HG02852 (cell line): Measurements from ENCODE around the gene C5orf15.

Experiments used
- ATAC-seq: cut with Tn5 transposase; IDR thresholded peaks from one replicate; pipeline ENCODE4 v1.9.1; 2021; ENCODE audit warnings: mild to moderate bottlenecking, moderate library complexity; ENCODE audit not compliant: unreplicated experiment

Gene C5orf15

DNA sequence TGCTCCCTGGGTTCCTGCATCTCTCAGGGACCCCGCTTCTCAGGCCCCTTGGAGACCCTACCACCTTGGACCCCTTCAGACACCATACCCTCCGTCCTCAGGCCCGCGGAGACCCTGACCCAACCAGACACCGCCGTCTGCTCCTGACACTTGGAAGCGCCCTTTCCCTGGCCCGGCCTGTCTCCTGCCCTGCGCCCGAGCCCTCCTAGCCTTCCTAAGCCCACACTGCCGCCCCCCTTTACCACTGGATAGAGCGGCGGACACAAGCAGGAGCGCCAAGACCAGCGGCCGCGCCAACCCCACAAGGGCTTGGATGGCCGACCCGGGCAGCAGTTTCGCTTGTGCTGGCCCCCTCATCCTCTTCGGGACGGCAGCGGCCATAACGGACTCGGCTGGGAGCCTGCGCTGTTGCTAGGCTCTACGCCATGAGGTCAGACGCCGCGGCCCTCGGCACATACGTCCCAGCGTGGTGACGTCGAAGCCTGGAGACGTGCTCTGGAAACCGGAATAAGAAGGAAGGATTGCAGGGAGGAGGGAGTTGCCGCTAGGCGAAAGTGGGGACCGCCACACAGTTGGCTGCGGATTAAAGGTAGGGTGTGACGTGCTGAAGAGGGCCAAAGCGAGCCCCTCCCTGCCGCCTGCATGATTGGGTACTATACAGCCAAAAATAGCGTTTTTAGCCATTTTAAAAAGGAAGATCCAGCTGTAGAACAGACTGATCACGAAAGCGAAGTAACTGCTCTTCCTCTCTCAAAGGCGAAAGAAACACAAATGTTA is at the start of gene C5orf15:
C5orf15 (minus strand) TSS at position 422 of the 777 bp plus-strand sequence; CDS start at position 381, 41 bp downstream.
- ATAC-seq: peak; percentile 95

DNA sequence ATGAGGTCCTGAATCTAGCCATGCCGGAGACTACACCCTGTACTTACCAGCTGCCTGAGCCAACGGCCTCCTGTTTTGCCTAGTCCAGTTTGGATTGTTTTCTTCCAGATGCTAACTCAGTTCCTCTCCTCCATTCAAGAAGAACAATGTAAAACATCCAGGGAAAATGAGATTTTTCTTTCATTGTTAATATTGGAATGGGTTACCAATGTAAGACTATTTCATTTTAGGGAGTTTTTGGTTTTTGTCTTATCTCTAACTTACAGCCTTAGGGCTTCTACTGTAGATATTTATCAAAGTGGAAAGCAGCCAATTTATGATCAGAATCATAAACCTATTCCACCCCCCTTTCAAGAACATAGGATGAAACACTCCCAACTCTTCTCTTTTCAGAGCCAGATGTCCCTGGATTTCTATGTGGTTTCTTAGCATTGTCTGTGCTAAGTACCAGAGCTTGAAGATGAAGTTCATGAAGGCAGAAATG is 39.9 kb upstream of the C5orf15 start:
- ATAC-seq: no peak

GRCh38 chr5:134007581-134008265 is 39.3 kb upstream of the C5orf15 start:
- ATAC-seq: no peak

- ATAC-seq: no peak
Measured at GRCh38 chr5:134006115-134006514, 37.7 kb upstream of the C5orf15 start.

DNA sequence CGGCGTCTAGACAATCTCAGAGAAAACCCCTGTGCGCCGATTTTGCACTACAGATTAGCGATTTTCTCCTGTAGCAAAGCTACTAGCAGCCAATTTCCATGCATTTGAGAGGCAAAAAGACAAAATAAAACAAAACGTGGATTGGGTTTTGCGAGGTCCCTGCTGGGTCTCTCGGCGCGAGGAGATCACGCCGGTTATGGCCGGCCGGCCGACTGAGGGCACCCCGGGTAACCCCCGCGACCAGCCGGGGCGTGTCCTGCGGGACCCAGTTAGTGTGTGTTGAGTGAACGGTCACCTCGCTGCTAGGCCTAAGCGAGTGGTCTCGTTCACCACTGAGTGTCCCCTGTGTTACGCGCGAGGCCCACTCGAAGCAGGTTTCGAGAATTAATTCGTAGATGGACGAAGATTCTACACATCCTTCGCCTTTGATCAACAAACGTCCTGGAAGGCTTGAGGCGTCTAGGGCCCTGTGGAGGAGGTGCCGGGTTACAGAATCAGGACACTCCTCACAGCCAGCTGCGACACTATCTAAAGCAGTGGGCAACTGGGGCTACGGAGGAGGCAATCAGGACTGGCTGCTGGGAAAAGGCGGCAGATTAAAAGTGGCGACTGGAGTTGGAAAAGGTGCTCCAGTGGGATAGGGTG is 37.1 kb upstream of the C5orf15 start:
- no peak for ATAC-seq

DNA sequence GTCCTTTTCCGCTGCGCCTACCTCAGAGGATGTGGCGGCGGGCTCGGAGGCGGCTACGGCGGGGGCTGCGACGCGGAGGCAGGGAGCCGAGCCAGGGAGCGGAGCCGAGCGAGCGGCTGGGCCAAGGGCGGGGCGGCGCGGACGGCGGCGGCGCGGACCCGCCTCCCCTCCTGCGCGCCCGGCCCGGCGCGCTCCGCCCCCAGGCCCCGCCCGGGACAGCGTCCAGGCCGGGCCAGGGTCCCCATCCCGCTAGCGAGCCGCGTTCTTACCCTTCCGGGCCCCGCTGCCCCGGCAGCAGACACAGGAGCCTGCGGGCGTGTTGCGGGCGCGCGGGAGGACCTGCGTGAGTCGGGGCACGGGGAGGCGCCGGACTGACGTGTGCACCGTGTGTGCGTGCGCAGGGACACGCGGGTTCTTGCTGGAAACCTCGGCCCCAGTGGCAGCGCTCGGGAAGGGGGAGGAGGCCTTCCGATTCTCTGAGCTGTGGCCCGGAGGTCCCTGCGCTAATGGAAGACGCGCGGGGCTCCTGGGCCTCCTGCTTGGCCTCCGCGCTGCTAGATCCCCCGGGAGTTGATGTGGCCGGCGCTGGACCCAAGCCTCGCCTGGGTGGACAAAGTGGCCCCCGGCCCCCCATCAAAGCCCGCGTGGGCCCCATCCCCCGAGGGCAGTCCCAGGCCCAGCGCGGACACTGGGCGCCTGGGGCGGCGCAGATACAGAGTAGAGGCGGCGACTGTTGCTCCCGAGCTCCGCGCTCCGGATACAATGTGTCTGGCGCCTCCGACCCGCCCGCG is 36.4 kb upstream of the C5orf15 start, which contains the start of gene VDAC1:
VDAC1 (minus strand) TSS at position 350 of the 791 bp plus-strand sequence. CDS start 11,963 bp downstream, outside the sequence.
- ATAC-seq: peak; percentile 75

DNA sequence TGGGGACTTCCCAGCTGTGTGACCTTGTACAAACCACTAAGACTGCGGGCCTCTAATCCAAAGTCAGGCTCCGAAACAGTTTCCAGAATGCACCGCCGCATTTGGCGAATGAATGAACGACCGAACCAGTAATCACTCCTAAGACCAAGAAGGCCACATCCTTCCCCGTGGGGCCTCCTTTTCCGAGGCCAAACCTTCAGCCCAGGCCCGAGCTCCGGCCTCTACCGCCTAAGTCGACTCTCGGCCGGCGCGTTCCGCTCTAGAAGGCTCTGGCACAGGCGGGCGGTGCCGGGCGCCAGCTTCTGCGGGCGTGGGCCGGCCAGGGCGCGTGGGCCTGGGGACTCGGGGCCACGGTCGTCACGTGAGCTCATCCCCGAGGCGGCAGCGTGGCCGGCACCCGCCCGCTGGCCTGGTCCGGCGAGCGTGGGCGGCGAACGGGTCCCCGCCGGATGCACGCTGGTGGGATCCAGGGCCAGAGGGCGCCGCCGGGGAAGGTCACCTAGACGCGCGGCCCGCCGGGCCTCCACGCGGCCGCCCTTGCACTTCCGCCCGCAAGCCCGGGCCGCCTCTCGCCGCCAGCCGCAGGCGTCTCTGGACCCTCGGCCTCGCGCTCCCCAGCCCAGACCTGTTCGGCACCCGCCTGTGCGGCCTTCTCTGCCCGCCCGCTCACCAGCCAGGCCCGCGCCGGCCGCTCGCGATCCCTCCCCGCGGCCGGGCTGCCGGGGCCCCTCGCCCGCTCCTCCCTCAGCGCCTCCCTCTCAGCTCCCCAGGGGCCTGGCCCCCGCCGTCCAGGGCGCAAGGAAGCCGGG is 35.6 kb upstream of the C5orf15 start:
- peak; percentile 28 for ATAC-seq

DNA sequence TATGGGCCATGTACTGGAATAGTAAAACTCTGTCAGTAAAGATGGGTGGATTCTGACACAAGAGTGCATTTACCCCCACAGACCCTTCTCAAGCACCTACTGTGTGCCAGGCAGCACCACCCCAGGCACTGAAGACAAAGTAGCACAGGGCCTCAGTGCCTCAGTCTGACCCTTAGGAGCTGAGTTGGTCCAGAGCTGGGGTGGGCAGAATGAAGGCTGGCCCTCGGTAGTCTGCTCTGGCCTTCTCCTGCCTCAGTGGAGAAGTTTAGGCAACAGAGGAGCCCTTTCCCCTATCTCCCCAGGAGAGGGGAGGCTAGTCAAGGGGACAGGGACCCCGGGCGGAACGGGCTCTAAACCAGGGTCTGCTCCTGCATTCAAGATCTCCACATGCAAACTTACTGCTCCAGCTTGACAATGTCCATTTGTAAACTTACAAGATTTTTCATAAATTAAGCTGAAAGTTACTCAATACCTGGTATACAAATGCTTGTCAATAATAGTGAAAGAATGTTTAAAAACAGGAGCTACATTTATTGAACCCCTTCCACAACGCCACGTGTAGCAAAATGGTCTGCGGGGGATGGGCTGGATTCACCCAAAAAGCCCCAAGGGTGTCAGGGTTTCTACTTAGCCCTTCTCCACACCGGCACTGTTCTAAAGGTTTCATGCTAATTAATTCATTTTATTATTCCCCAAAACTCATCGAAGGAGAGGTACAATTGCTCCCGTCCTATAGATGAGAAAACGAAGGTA is 34.8 kb upstream of the C5orf15 start:
- ATAC-seq: no peak

- no peak for ATAC-seq
Measured at GRCh38 chr5:134001938-134002731, 33.7 kb upstream of the C5orf15 start.

DNA sequence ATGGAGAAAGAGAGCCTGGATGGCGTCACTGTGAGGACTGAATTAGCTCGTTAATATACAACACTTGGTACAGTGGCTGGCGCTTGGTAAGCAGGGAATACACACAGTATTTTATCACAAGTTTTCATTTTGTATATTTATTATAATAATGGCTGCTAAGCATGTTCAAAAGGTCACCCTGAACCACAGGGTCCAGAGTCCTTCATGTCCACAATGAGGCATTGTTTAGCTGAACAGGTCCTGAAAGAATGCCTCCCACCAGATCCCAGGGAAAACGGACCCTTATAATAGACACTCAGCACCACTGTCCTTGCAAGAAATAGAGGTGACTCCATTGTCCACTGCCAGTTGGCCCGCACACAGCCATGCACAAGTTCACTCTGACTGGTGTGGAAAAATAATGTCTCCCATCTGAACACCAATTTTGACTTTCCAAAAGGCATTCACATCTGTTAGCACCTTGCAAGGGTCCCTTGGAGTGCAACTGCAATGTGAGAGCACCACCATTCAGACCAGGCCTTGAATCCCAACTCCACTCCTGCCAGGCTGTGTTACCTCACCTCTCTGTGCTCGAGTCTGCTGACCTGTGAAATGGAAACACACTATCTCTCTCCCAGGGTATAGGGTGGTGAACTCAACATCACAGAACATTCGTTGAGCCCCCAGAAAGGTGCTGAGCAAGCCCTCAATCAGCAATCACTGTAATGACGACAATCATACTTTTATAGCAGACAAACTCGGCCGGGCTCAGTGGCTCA is 32.5 kb upstream of the C5orf15 start:
- no peak for ATAC-seq

DNA sequence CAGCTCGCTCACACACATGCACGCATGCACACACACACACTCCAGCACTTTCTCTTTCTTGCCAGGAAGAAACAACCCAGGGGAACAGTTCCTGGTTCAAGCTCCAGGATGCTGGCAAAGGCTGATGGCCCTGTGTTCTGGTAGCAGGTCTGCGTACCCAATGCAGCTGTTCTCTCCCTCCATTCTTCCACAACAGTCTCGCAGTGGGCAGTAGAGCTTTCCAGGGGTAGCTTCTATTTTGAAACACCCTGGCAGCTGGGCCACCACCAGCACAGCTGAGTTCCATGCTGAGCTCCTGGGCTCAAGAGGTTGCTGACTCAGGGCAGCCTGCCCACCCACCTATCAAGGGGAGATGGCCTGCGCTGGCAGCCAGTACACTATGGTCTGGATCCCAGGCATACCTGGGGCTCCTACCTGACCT is 31.7 kb upstream of the C5orf15 start:
- no peak for ATAC-seq

- ATAC-seq: no peak
Measured at GRCh38 chr5:133998807-133999206, 30.4 kb upstream of the C5orf15 start.

- ATAC-seq: no peak
Measured at GRCh38 chr5:133998042-133998441, 29.6 kb upstream of the C5orf15 start.

DNA sequence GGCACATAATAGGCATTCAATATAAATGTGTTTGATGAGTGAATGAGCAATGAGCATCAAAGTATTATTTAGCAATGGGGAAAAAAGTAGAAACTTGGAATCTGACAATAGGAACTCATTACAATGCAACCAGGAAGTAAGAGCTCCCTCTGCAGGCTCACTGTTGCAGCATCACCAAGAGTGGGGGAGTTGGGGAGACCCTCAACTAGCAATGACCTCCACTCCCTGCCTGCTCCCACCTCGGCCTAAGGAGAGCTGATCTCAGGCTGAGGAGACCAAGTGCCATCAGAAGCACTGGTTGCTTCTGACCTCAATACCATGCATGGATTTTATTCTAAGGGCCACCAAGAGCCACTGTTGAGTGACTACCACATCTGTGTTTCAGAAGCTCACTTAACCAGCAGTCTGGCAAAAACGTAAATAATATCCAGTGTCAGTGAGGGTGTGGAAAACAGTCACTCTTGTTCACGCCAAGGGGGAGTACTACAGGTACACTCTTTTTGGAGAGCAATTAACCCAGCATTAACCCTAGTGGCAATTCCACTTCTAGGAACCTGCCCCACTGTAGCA is 28.3 kb upstream of the C5orf15 start:
- ATAC-seq: no peak

DNA sequence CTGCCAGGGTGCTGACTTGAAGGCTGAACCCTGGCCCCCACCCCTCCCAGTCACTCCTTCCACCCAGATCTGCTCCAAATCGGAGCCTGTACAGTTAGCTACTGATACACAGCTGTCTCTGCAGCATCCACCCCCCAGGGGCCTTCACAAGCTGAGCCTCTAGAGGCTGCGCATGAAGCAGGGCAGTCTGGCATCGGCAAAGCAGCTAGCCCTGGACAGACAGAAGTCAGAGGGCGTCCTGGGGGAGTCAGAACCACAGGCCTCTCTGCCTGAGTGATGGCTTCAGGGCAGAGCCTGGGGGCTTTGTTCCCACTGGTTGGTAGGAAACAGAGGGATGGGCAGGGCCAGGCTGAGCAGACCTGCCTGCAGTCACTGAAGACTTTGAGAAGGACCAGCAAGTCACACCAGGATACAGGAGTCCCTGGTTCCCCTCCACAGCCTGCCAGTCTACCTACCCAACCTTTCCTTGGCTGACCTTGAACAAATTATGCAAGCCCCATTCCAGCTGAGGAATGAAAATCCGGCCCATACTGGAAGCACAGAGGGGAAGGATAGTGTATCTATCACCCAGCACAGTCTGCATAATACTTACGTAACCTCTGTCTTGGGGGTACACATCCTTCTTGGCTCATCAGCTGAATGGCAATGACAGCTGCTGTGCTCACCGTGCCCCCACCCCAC is 27.6 kb upstream of the C5orf15 start:
- no peak for ATAC-seq

- no peak for ATAC-seq
Measured at GRCh38 chr5:133995341-133995740, 26.9 kb upstream of the C5orf15 start.

- ATAC-seq: no peak
Measured at GRCh38 chr5:133994990-133995333, 26.5 kb upstream of the C5orf15 start.
